ENCODE results near the gene SRSF8. TPM values are rescaled to one million over a fixed set of nuclear protein-coding genes. Genes with fewer than 3 reads are reported as not detected.
A peak's percentile ranks its signal among the peaks of the same experiment; 100 is the strongest.

Gene SRSF8
- total RNA-seq, 4 donors from 2014 or later = 20.1 to 37.4 (median 22.2) TPM

GRCh38 chr11:95095858-95096587, 29.3 kb downstream of the SRSF8 start:
- Histone ChIP-seq H3K27me3 (no peaks in the 10 kb centered on the region), H3K27ac (peak overlapping the region in 1 of 4 donors; percentile 25), H3K4me3 (no peak overlapping the region), H3K9me3 (no peaks in the 10 kb centered on the region), H3K4me1 (peaks cover 13 to 73% (median 16%) of the 10 kb centered on the region in 3 donors), H3K36me3 (peaks cover 0 to 5% (median 0%) of the 10 kb centered on the region in 3 donors)
- TF ChIP-seq POLR2A (IDR thresholded peaks at IDR 0.05) (no peak), CTCF (IDR thresholded peaks at IDR 0.05) (no peak)
- intact Hi-C loops (cut with DNase I) = no loop called here
- DNase-seq = no peak
- WGBS, 2 donors = 19 to 26% methylated on average over 4 of the region's 4 CpGs

GRCh38 chr11:95097209-95097608, 30.5 kb downstream of the SRSF8 start:
- H3K9me3 ChIP-seq = no peaks in the 10 kb centered on the region
- peaks cover 0 to 5% (median 0%) of the 10 kb centered on the region in 3 donors for H3K36me3 ChIP-seq
- H3K27me3 ChIP-seq = no peaks in the 10 kb centered on the region
- peaks cover 7 to 61% (median 10%) of the 10 kb centered on the region in 3 donors for H3K4me1 ChIP-seq
- H3K27ac ChIP-seq = no peak overlapping the region
- no peak overlapping the region for H3K4me3 ChIP-seq
- 62 to 73% methylated on average over 3 of the region's 3 CpGs for WGBS, 2 donors
- TF ChIP-seq CTCF (IDR thresholded peaks at IDR 0.05) (no peak), POLR2A (IDR thresholded peaks at IDR 0.05) (no peak)
- intact Hi-C loops (cut with DNase I) = no loop called here
- no peak for DNase-seq

GRCh38 chr11:95098826-95099225, 32.1 kb downstream of the SRSF8 start:
- TF ChIP-seq CTCF (IDR thresholded peaks at IDR 0.05) (no peak), POLR2A (IDR thresholded peaks at IDR 0.05) (no peak)
- DNase-seq = no peak
- intact Hi-C loops (cut with DNase I) = no loop called here
- no peaks in the 10 kb centered on the region for H3K9me3 ChIP-seq
- 76 to 100% methylated on average over 3 of the region's 3 CpGs for WGBS, 2 donors
- no peak overlapping the region for H3K4me3 ChIP-seq
- peaks cover 0 to 5% (median 0%) of the 10 kb centered on the region in 3 donors for H3K36me3 ChIP-seq
- H3K27ac ChIP-seq = no peak overlapping the region
- no peaks in the 10 kb centered on the region for H3K27me3 ChIP-seq
- peaks cover 0 to 47% (median 5%) of the 10 kb centered on the region in 3 donors for H3K4me1 ChIP-seq

GRCh38 chr11:95100191-95100648, 33.5 kb downstream of the SRSF8 start:
- DNase-seq = no peak
- TF ChIP-seq POLR2A (IDR thresholded peaks at IDR 0.05) = no peak
- intact Hi-C loops (cut with DNase I) = no loop called here
- H3K36me3 ChIP-seq = peaks cover 0 to 4% (median 0%) of the 10 kb centered on the region in 3 donors
- H3K9me3 ChIP-seq = no peaks in the 10 kb centered on the region
- no peak overlapping the region for H3K4me3 ChIP-seq
- no peak overlapping the region for H3K27ac ChIP-seq
- WGBS, 2 donors = 70 to 83% methylated on average over 4 of the region's 4 CpGs
- H3K27me3 ChIP-seq = no peaks in the 10 kb centered on the region
- H3K4me1 ChIP-seq = peaks cover 0 to 46% (median 6%) of the 10 kb centered on the region in 3 donors

GRCh38 chr11:95100856-95101507, 34.3 kb downstream of the SRSF8 start:
- no peaks in the 10 kb centered on the region for H3K9me3 ChIP-seq
- H3K27me3 ChIP-seq = no peaks in the 10 kb centered on the region
- H3K4me1 ChIP-seq = peaks cover 0 to 41% (median 6%) of the 10 kb centered on the region in 3 donors
- no peak overlapping the region for H3K27ac ChIP-seq
- 84 to 86% methylated on average over 5 to 6 of the region's 6 CpGs for WGBS, 2 donors
- TF ChIP-seq POLR2A (IDR thresholded peaks at IDR 0.05) = no peak
- intact Hi-C loops (cut with DNase I) = no loop called here
- H3K36me3 ChIP-seq = peaks cover 0 to 4% (median 0%) of the 10 kb centered on the region in 3 donors
- no peak overlapping the region for H3K4me3 ChIP-seq
- DNase-seq = no peak

GRCh38 chr11:95101935-95102334, 35.2 kb downstream of the SRSF8 start:
- Histone ChIP-seq H3K27ac (no peak overlapping the region), H3K27me3 (no peaks in the 10 kb centered on the region), H3K36me3 (peaks cover 0 to 4% (median 0%) of the 10 kb centered on the region in 3 donors), H3K4me3 (no peak overlapping the region), H3K9me3 (no peaks in the 10 kb centered on the region), H3K4me1 (peaks cover 0 to 41% (median 8%) of the 10 kb centered on the region in 3 donors)
- WGBS, 2 donors = 88 to 90% methylated on average over 1 of the region's 1 CpG
- TF ChIP-seq CTCF (IDR thresholded peaks at IDR 0.05) (no peak), POLR2A (IDR thresholded peaks at IDR 0.05) (no peak)
- intact Hi-C loops (cut with DNase I) = no loop called here
- no peak for DNase-seq
